HG03469 (cell line): ENCODE data around the gene NOB1.

Source experiments
- ATAC-seq: cut with Tn5 transposase; IDR thresholded peaks from one replicate; pipeline ENCODE4 v1.9.1; 2021; ENCODE audit warnings: mild to moderate bottlenecking, moderate library complexity, moderate number of reproducible peaks; ENCODE audit not compliant: unreplicated experiment

The NOB1 gene

GRCh38 chr16:69724414-69724873 lies 30.3 kb downstream of the NOB1 start:
- no peak for ATAC-seq

DNA sequence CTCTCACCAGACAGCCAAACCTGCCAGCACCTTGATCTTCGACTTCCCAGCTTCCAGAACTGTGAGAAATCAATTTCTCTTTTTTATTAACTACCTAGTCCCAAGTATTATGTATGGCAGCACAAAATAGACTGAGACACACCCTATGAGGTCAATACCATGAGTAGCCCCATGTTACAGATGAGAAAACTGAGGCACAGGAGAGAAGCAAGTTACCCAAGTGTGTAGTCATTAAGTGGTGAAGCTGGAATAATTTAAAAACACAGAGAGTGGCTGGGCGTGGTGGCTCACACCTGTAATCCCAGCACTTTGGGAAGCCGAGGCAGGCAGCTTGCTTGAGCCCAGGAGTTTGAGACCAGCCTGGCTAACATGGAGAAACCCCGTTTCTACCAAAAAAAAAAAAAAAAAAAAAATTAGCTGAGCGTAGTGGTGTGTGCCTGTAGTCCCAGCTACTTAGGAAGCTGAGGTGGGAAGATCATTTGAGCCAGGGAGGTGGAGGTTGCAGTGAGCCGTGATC lies 33.2 kb downstream of the NOB1 start:
- no peak for ATAC-seq

DNA sequence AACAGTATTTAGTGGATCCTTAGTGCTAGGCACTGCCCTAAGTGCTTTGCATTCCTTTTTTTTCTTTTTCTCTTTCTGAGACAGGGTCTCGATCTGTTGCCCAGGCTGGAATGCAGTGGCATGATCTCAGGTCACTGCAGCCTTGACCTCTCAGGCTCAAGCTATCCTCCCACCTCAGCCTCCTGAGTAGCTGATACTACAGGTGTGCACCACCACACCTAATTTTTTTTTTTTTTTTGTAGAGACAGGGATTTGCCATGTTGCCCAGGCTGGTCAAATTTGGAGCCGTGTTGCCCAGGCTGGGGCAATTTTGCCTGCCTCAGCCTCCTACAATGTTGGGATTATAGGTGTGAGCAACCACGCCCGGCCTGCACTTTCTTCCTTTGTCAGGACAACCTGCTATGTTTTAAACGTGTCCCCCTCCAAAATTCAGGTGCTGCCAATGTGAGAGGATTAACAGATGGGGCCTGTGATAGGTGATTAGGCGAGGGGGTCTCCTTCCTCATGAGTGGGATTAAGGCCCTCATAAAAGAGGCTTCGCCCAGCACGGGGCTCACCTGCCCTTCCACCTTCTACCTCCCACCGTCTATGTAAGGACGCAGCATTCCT lies 33.8 kb downstream of the NOB1 start:
- ATAC-seq: no peak

- ATAC-seq: no peak
These were observed 36.5 kb downstream of the NOB1 start for GRCh38 chr16:69718111-69718764.

GRCh38 chr16:69717066-69717465 lies 37.7 kb downstream of the NOB1 start:
- no peak for ATAC-seq

DNA sequence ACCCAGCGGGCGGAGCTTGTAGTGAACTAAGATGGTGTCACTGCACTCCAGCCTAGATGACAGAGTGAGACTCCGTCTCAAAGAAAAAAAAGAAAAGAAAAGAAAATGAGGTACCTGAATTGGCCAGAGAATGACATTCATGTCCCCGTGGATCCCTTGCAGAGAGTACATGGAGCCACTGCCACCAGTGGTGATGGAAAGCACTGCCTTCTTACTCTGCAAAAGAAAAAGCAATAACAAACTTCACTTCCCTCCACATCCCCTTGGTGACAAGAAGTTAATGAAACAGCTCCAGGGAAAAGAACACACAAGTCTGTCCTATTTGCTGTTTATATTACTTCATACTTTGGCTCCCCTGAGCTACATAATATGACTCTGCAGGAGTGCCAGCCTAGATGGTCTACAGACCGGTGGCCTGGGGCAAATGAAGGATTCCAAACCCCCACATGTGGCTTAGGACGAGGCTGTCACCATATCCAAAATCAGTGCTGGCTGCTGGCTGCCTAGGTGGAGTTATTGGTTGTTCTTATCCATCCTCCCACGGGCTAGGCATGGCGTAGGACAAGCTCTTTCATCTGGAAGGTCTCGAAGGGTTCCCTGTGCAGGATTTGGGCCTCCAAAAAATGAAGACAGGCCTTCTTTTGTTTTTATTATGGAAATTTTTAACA lies 41.7 kb downstream of the NOB1 start:
- ATAC-seq: no peak

DNA sequence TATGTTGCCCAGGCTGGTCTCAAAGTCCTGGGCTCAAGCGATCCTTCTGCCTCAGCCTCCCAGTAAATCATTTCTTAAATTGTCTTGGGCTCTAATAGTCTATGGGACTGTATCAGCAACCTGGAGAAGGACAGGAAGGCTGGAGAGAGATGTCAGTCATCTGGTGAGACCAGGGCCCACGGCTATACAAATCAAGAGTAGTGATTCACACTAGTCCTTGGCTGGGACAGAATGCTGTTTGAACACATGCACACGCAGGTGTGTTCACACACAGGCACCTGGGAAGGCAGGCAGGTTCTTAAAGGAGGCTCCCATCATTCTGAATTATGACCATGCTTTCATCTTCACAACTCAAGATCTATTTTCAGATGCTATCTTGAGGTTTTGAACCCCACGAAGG lies 42.4 kb downstream of the NOB1 start:
- no peak for ATAC-seq

- no peak for ATAC-seq
These were observed 43.5 kb downstream of the NOB1 start for GRCh38 chr16:69711115-69711740.

DNA sequence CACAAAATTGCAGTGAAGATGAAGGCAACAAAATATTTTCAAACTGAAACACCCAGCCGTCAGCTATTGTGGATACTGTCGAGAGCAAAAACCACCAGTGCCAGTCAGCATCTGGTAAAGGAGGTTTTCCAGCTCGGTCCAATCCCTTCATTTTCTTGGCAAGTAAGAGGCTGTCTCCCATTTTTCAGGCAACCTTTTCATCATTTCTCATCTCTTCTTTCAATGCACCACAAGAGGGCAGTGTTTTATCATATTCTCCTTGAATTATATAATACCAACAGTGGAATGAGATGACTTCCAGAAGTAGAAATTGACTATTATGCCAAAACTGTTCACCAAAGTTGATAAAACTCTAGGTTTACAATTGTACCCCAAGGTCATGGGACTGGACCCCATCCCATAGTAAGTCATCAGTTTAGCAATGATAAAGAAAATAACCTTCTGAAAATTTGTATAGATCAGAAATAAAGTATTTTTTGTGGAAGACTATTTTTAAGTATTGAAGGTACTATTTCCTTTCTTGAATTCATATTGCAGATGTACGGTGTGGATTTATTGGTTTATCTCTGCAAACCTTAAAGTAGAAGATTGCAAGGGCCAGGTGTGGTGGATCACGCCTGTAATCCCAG lies 45.2 kb downstream of the NOB1 start:
- ATAC-seq: no peak

- ATAC-seq: no peak
These were observed 46.6 kb downstream of the NOB1 start for GRCh38 chr16:69707920-69708683.

GRCh38 chr16:69706975-69707340 lies 47.8 kb downstream of the NOB1 start:
- ATAC-seq: no peak

- ATAC-seq: no peak
These were observed 48.3 kb downstream of the NOB1 start for GRCh38 chr16:69706256-69706974.

- no peak for ATAC-seq
These were observed 51.1 kb downstream of the NOB1 start for GRCh38 chr16:69703638-69704037.

DNA sequence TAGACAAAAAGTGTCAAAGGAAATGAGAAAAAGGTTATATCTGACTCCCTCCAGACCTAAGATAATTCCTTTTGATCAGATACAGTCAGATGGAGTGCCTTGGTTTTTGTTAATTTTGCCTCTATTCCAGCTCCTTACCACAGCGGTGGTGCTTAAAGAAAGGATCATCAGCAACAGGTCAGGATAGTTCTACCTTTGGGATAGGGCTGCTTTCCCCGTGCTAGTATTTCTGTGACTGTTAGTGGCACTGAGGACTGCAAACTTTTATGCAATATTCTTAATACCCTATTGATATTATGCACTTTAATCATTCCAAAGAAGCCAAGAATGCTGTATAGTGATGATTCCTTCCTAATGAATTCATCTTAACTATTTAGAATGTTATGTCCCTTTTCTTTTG lies 52.9 kb downstream of the NOB1 start:
- ATAC-seq: no peak

DNA sequence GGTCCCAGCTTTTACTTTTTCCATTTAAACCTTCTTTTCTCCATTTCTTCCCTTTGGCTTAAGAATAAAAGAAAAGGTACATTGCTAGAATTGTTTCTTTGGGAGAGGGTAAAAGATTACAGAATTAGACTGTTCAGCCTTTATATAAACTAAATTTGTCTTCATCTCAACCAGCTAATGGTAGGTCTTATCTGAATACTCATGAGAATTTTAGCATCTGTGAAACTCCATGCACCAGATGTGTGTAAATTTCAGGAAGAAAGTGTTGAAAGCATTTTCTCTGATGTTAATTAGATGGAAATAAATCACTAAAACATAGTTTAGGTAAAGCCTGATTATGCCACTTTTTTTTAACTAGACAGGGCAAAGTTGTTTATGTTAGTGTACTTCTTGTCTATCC lies 53.3 kb downstream of the NOB1 start:
- ATAC-seq: no peak

DNA sequence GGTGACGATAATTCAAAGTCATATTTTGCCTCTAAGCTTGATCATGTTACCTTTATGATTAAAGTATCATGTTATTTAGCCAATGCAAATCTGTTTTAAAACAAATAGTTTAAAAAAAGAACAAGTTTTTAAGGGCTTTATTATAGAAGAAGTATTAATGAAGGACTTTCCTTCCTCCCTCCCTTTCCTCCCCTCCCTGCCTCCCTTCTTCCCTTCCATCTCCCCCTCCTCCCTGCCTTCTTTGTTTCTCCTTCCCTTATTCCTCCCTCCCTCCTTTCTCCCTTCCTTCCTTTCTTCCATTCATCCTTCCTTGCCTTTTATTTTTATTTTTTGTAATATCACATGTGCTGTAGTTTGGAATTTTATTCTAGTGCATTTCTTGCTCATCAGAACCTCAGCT lies 54.8 kb downstream of the NOB1 start:
- no peak for ATAC-seq

DNA sequence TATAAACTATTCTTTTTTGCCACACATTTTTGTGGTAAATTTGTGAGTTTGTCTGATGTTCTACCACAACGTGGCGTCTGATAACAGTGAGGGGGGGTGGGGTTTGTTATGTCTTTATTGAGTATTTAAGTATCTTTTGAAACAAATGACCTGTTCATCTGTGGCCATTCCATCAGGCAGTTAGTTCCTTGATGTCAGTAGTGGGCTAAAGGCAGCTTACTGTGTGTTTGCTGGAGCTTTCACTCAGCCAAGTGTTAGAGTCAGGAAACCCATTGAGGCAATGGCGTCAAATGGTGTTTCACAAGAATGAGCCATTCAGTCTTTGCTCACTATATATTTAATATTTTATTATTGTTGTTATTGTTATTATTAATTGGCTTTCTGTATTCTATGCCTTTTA lies 56.3 kb downstream of the NOB1 start:
- no peak for ATAC-seq

- ATAC-seq: no peak
These were observed 60.8 kb downstream of the NOB1 start for GRCh38 chr16:69693916-69694315.

DNA sequence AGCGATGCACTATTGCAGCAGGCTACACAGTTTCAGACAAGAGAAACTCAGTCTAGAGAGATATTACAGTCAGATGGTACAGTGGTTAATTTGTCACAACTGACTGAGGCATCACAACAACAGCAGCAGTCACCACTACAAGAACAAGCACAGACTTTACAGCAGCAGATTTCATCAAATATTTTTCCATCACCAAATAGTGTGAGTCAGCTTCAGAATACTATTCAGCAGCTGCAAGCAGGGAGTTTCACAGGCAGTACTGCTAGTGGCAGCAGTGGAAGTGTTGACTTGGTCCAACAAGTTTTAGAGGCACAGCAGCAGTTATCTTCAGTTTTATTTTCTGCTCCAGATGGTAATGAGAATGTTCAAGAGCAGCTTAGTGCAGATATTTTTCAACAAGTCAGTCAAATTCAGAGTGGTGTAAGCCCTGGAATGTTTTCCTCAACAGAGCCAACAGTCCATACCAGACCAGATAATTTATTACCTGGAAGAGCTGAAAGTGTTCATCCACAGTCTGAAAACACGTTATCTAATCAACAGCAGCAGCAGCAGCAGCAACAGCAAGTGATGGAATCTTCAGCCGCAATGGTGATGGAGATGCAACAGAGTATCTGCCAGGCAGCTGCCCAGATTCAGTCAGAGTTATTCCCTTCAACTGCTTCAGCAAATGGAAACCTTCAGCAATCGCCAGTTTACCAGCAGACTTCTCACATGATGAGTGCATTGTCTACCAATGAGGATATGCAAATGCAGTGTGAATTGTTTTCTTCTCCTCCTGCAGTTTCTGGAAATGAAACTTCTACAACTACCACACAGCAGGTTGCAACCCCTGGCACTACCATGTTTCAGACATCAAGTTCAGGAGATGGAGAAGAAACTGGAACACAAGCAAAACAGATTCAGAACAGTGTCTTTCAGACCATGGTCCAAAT lies 62.5 kb downstream of the NOB1 start:
- ATAC-seq: no peak
